Mammary epithelial cell (primary cell): ENCODE data around the gene ZNF76.

Experiments used
- EZH2 ChIP-seq: IDR thresholded peaks from 2 replicates; pipeline ENCODE4 v1.6.1; 2012; ENCODE audit warnings: low read length, inconsistent platforms, borderline replicate concordance
- TF ChIP-seq, protein P1 (sequence below), 2 donors: IDR thresholded peaks in 1 of 2; conservative IDR thresholded peaks in 1 of 2; 2 replicates each; pipeline ENCODE4 v1.5.1; 2011 to 2012; ENCODE audit warnings: inconsistent platforms in 2 of 2, low read length in 2 of 2, mild to moderate bottlenecking in 2 of 2, control low read depth in 1 of 2, low read depth in 1 of 2; ENCODE audit not compliant: insufficient read depth in 1 of 2; ENCODE audit errors: extremely low read depth in 1 of 2

DNA sequence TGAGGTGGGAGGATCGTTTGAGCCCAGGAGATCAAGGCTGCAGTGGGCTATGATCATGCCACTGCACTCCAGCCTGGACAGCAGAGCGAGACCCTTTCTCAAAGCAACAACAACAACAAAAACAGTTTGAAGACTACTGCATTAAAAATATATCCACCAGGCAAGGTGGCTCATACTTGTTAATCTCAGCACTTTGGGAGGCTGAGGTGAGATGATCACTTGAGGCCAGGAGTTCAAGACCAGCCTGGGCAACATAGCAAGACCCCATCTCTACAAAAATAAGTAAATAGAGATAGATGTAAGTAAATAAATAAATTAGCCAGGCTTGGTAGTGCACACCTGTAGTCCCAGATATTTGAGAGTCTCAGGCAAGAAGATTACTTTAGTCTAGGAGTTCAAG is 12.5 kb downstream of the ZNF76 start:
- no peak for TF ChIP-seq EZH2
- TF ChIP-seq, protein P1, sequence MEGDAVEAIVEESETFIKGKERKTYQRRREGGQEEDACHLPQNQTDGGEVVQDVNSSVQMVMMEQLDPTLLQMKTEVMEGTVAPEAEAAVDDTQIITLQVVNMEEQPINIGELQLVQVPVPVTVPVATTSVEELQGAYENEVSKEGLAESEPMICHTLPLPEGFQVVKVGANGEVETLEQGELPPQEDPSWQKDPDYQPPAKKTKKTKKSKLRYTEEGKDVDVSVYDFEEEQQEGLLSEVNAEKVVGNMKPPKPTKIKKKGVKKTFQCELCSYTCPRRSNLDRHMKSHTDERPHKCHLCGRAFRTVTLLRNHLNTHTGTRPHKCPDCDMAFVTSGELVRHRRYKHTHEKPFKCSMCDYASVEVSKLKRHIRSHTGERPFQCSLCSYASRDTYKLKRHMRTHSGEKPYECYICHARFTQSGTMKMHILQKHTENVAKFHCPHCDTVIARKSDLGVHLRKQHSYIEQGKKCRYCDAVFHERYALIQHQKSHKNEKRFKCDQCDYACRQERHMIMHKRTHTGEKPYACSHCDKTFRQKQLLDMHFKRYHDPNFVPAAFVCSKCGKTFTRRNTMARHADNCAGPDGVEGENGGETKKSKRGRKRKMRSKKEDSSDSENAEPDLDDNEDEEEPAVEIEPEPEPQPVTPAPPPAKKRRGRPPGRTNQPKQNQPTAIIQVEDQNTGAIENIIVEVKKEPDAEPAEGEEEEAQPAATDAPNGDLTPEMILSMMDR (conservative IDR thresholded peaks at IDR 0.05 in 1 of 2, IDR thresholded peaks at IDR 0.05 in 1 of 2; ENCODE audit: extremely low read depth in 1 of 2, insufficient read depth in 1 of 2, low read depth in 1 of 2, low read length in 2 of 2): no peak
